ENCODE data around the gene YKT6.

The YKT6 gene

DNA sequence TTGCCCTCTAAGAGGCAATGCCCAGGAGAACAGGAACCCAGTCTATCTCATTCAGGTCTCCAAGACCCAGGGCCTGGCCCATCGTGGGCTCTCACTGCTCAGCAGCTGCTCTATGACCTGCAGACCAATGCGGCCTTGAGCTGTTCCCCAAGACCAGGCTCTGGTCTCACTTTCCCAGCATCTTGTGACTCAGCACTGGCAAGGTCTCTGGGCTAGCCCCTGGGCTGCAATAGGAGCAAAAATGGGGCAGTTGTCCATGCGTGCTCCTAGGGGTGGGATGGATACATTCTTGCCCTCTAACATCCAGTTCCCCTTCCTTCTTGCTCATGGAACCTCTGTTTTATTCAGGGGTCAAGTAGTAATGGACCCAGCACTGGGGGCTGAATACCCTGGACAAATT lies 25.0 kb upstream of the YKT6 start:
- H4K20me1 ChIP-seq (ENCODE audit: control insufficient read depth, insufficient read depth, low read depth, low read length), result no peaks in the 10 kb centered on the region
- H3K27me3 ChIP-seq (ENCODE audit: control insufficient read depth, low read length), result peaks cover 48% of the 10 kb centered on the region
- TF ChIP-seq EZH2phosphoT487 (IDR thresholded peaks at IDR 0.05; ENCODE audit: borderline replicate concordance, low read length), result no peak
- TF ChIP-seq, protein P1, sequence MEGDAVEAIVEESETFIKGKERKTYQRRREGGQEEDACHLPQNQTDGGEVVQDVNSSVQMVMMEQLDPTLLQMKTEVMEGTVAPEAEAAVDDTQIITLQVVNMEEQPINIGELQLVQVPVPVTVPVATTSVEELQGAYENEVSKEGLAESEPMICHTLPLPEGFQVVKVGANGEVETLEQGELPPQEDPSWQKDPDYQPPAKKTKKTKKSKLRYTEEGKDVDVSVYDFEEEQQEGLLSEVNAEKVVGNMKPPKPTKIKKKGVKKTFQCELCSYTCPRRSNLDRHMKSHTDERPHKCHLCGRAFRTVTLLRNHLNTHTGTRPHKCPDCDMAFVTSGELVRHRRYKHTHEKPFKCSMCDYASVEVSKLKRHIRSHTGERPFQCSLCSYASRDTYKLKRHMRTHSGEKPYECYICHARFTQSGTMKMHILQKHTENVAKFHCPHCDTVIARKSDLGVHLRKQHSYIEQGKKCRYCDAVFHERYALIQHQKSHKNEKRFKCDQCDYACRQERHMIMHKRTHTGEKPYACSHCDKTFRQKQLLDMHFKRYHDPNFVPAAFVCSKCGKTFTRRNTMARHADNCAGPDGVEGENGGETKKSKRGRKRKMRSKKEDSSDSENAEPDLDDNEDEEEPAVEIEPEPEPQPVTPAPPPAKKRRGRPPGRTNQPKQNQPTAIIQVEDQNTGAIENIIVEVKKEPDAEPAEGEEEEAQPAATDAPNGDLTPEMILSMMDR (IDR thresholded peaks at IDR 0.05; ENCODE audit: low read depth, low read length, poor library complexity, severe bottlenecking), result no peak
- no peaks in the 10 kb centered on the region for H3F3A ChIP-seq (ENCODE audit: control insufficient read depth, insufficient read depth)
- H3K4me1 ChIP-seq (ENCODE audit: control insufficient read depth, low read length), result no peaks in the 10 kb centered on the region
- H3K9me2 ChIP-seq (replicated peaks; ENCODE audit: control insufficient read depth, low read length), result no peaks in the 10 kb centered on the region
- H3K79me2 ChIP-seq (ENCODE audit: control insufficient read depth, low read length), result no peaks in the 10 kb centered on the region
- H3K9me3 ChIP-seq (ENCODE audit: control insufficient read depth, insufficient read depth, low read length), result no peaks in the 10 kb centered on the region
- H3K4me3 ChIP-seq (ENCODE audit: low read length), result no peak overlapping the region
- no peak overlapping the region for H3K27ac ChIP-seq (ENCODE audit: low read depth, low read length)
- no peak overlapping the region for H3K4me2 ChIP-seq (ENCODE audit: low read length)
- no peaks in the 10 kb centered on the region for H3K36me3 ChIP-seq (ENCODE audit: control insufficient read depth, low read length)

DNA sequence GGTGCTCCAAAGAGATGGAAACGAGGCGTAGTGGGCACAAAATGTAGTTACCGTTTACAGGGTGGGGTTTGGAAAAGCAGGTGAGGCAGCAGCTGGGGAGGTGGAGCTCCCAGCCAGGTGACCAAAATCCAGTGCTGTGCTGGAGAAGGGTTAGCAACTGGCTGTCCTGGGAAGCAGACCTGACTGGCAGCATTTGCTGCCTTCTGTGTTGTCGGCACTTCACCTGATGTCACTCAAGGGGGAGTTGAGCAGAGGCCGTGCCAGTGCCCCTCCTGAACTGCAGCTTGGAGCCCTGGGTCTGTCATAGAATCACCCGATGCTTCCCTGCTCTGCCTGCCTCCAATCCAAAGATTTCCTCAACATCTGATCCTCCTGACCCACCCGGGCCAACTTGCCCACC lies 24.3 kb upstream of the YKT6 start:
- Histone ChIP-seq H3K36me3 (ENCODE audit: control insufficient read depth, low read length) (no peaks in the 10 kb centered on the region), H3K27me3 (ENCODE audit: control insufficient read depth, low read length) (peaks cover 53% of the 10 kb centered on the region), H3K4me3 (ENCODE audit: low read length) (no peak overlapping the region), H3K4me1 (ENCODE audit: control insufficient read depth, low read length) (no peaks in the 10 kb centered on the region), H3K27ac (ENCODE audit: low read depth, low read length) (no peak overlapping the region), H3K79me2 (ENCODE audit: control insufficient read depth, low read length) (no peaks in the 10 kb centered on the region), H3F3A (ENCODE audit: control insufficient read depth, insufficient read depth) (no peaks in the 10 kb centered on the region), H3K9me2 (replicated peaks; ENCODE audit: control insufficient read depth, low read length) (no peaks in the 10 kb centered on the region), H3K4me2 (ENCODE audit: low read length) (no peak overlapping the region), H4K20me1 (ENCODE audit: control insufficient read depth, insufficient read depth, low read depth, low read length) (no peaks in the 10 kb centered on the region), H3K9me3 (ENCODE audit: control insufficient read depth, insufficient read depth, low read length) (no peaks in the 10 kb centered on the region)
- TF ChIP-seq, protein P1 (IDR thresholded peaks at IDR 0.05; ENCODE audit: low read depth, low read length, poor library complexity, severe bottlenecking), result no peak
- TF ChIP-seq EZH2phosphoT487 (IDR thresholded peaks at IDR 0.05; ENCODE audit: borderline replicate concordance, low read length), result no peak

GRCh38 chr7:44177570-44178131 lies 23.1 kb upstream of the YKT6 start:
- Histone ChIP-seq H3K36me3 (ENCODE audit: control insufficient read depth, low read length) (no peaks in the 10 kb centered on the region), H3K4me1 (ENCODE audit: control insufficient read depth, low read length) (no peaks in the 10 kb centered on the region), H3K4me3 (ENCODE audit: low read length) (no peak overlapping the region), H3K79me2 (ENCODE audit: control insufficient read depth, low read length) (no peaks in the 10 kb centered on the region), H3F3A (ENCODE audit: control insufficient read depth, insufficient read depth) (no peaks in the 10 kb centered on the region), H3K27ac (ENCODE audit: low read depth, low read length) (no peak overlapping the region), H4K20me1 (ENCODE audit: control insufficient read depth, insufficient read depth, low read depth, low read length) (no peaks in the 10 kb centered on the region), H3K27me3 (ENCODE audit: control insufficient read depth, low read length) (peaks cover 56% of the 10 kb centered on the region), H3K9me3 (ENCODE audit: control insufficient read depth, insufficient read depth, low read length) (peaks cover 10% of the 10 kb centered on the region), H3K4me2 (ENCODE audit: low read length) (no peak overlapping the region), H3K9me2 (replicated peaks; ENCODE audit: control insufficient read depth, low read length) (no peaks in the 10 kb centered on the region)
- no peak for TF ChIP-seq EZH2phosphoT487 (IDR thresholded peaks at IDR 0.05; ENCODE audit: borderline replicate concordance, low read length)
- TF ChIP-seq, protein P1 (IDR thresholded peaks at IDR 0.05; ENCODE audit: low read depth, low read length, poor library complexity, severe bottlenecking), result no peak

Measured in DOHH2 (cell line).